Trophoblast cell (in vitro differentiated cells and primary cell): ENCODE measurements around the gene MORN4.

Source experiments
- DNase-seq, 2 donors: peaks; one replicate each; pipeline ENCODE4 v3.0.0-alpha.2; 2016
- H2AFZ ChIP-seq: 2 replicates; pipeline ENCODE4 v1.6.1; 2013; ENCODE audit warnings: low read length, moderate library complexity, mild to moderate bottlenecking; ENCODE audit not compliant: insufficient read depth, poor library complexity
- H2AK5ac ChIP-seq: 2 replicates; pipeline ENCODE4 v1.6.1; 2013; ENCODE audit warnings: mild to moderate bottlenecking, low read length
- H2BK120ac ChIP-seq: 2 replicates; pipeline ENCODE4 v1.6.1; 2013; ENCODE audit warnings: low read length, mild to moderate bottlenecking, moderate library complexity; ENCODE audit not compliant: insufficient read depth, poor library complexity
- H2BK12ac ChIP-seq: 2 replicates; pipeline ENCODE4 v1.6.1; 2013; ENCODE audit warnings: mild to moderate bottlenecking, low read length, moderate library complexity
- H2BK5ac ChIP-seq: 2 replicates; pipeline ENCODE4 v1.6.1; 2013; ENCODE audit warnings: low read length, low read depth, moderate library complexity, mild to moderate bottlenecking; ENCODE audit not compliant: poor library complexity
- H3K14ac ChIP-seq: 2 replicates; pipeline ENCODE4 v1.6.1; 2013; ENCODE audit warnings: mild to moderate bottlenecking, low read length
- H3K18ac ChIP-seq: 2 replicates; pipeline ENCODE4 v1.6.1; 2013; ENCODE audit warnings: mild to moderate bottlenecking, low read length
- H3K23ac ChIP-seq: 2 replicates; pipeline ENCODE4 v1.6.1; 2013; ENCODE audit warnings: low read length
- H3K27ac ChIP-seq: 2 replicates; pipeline ENCODE4 v1.5.1; 2013; ENCODE audit warnings: low read depth, mild to moderate bottlenecking, inconsistent platforms, low read length, moderate library complexity
- H3K27me3 ChIP-seq: 2 replicates; pipeline ENCODE4 v1.6.1; 2013; ENCODE audit warnings: inconsistent platforms, mild to moderate bottlenecking, low read length, moderate library complexity; ENCODE audit not compliant: insufficient read depth
- H3K36me3 ChIP-seq, 2 experiments: 1 replicate in 1 of 2; 2 replicates in 1 of 2; pipeline ENCODE4 v1.6.1; 2013; ENCODE audit warnings: low read length in 2 of 2, mild to moderate bottlenecking in 2 of 2, moderate library complexity in 1 of 2; ENCODE audit not compliant: insufficient read depth in 2 of 2, control insufficient read depth in 1 of 2
- H3K4ac ChIP-seq: 2 replicates; pipeline ENCODE4 v1.6.1; 2013; ENCODE audit warnings: low read depth, mild to moderate bottlenecking, low read length, moderate library complexity
- H3K4me1 ChIP-seq, 2 experiments: 1 replicate in 1 of 2; 2 replicates in 1 of 2; pipeline ENCODE4 v1.6.1; 2013; ENCODE audit warnings: low read length in 2 of 2, mild to moderate bottlenecking in 2 of 2, moderate library complexity in 1 of 2; ENCODE audit not compliant: insufficient read depth in 2 of 2, control insufficient read depth in 1 of 2
- H3K4me2 ChIP-seq: 2 replicates; pipeline ENCODE4 v1.6.1; 2013; ENCODE audit warnings: inconsistent platforms, mild to moderate bottlenecking, low read length, moderate library complexity
- H3K4me3 ChIP-seq: 2 replicates; pipeline ENCODE4 v1.5.1; 2013; ENCODE audit warnings: mild to moderate bottlenecking, low read depth, low read length, inconsistent platforms
- H3K79me1 ChIP-seq: one replicate; pipeline ENCODE4 v1.6.1; 2013; ENCODE audit warnings: low read length
- H3K79me2 ChIP-seq: 2 replicates; pipeline ENCODE4 v1.6.1; 2013; ENCODE audit warnings: low read length, mild to moderate bottlenecking; ENCODE audit not compliant: control insufficient read depth, insufficient read depth, poor library complexity
- H3K9ac ChIP-seq: 2 replicates; pipeline ENCODE4 v1.6.1; 2013; ENCODE audit warnings: mild to moderate bottlenecking, low read length
- H3K9me3 ChIP-seq: 2 replicates; pipeline ENCODE4 v1.6.1; 2013; ENCODE audit warnings: low read depth, mild to moderate bottlenecking, control low read depth, inconsistent platforms, low read length; ENCODE audit not compliant: insufficient read depth
- H4K12ac ChIP-seq: 2 replicates; pipeline ENCODE4 v1.6.1; 2013; ENCODE audit warnings: low read depth, mild to moderate bottlenecking, low read length, moderate library complexity
- H4K8ac ChIP-seq: 2 replicates; pipeline ENCODE4 v1.6.1; 2013; ENCODE audit warnings: low read depth, mild to moderate bottlenecking, low read length, moderate library complexity
- H4K91ac ChIP-seq: one replicate; pipeline ENCODE4 v1.6.1; 2013; ENCODE audit warnings: low read depth, mild to moderate bottlenecking, low read length, moderate library complexity
- WGBS: extraction: QIAGEN DNeasy Blood & Tissue Kit; methylation state at CpG from one replicate; pipeline ENCODE4 v1.1.7; 2013; ENCODE audit warnings: missing lambda C conversion rate; ENCODE audit not compliant: insufficient read length, insufficient coverage; ENCODE audit errors: extremely low coverage; 5-methylcytosine and 5-hydroxymethylcytosine counted together

Gene MORN4

DNA sequence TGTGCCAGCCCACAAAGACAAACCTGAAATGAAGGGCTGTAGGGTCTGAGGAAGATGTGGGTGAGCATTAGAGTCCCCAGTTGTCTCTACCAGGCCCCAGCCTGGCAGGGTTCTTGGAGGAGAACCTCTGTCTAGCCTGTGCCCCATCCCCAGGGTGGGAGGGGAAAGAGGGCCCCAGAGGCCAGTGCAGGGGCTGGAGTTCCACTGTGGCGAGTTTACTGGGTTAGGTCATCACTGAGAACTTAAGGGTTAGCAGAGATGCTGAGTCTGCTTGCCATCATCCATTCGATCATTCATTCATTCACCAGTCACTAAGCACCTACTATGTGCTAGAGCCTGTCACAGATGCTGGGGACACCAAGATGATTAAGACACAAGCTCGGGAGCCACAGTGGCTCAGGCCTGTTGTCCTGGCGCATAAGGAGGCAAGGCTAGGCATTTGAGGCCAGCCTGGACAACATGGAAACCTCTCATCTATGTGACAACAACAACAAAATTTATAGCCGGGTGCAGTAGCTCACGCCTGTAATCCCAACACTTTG lies 58.1 kb downstream of the MORN4 start:
- peak overlapping the region; percentile 78 for H2BK120ac ChIP-seq
- peak overlapping the region; percentile 14 for H4K8ac ChIP-seq
- no peaks in the 10 kb centered on the region for H3K9me3 ChIP-seq
- H3K23ac ChIP-seq = no peak overlapping the region
- peak overlapping the region; percentile 85 for H2AK5ac ChIP-seq
- H3K4me2 ChIP-seq = no peak overlapping the region
- WGBS = no CpG with 5 or more reads among the region's 6 CpGs
- DNase-seq = no peak
- peaks cover 13% of the 10 kb centered on the region for H3K79me2 ChIP-seq
- peak overlapping the region; percentile 21 for H2BK12ac ChIP-seq
- H4K91ac ChIP-seq = peak overlapping the region; percentile 50
- peaks cover 41% of the 10 kb centered on the region for H3K79me1 ChIP-seq
- peaks cover 4 to 5% of the 10 kb centered on the region in 2 experiments for H3K36me3 ChIP-seq
- H3K18ac ChIP-seq = peak overlapping the region; percentile 49
- H2AFZ ChIP-seq = no peak overlapping the region
- H3K9ac ChIP-seq = no peak overlapping the region
- H2BK5ac ChIP-seq = peak overlapping the region; percentile 55
- H4K12ac ChIP-seq = no peak overlapping the region
- peak overlapping the region; percentile 70 for H3K4ac ChIP-seq
- peaks cover 42 to 46% of the 10 kb centered on the region in 2 experiments for H3K4me1 ChIP-seq
- peak overlapping the region; percentile 34 for H3K14ac ChIP-seq
- H3K27me3 ChIP-seq = no peaks in the 10 kb centered on the region
- H3K4me3 ChIP-seq = no peak overlapping the region
- H3K27ac ChIP-seq = peak overlapping the region; percentile 68

- no CpG with 5 or more reads among the region's 4 CpGs for WGBS
- peak overlapping the region; percentile 59 for H2AK5ac ChIP-seq
Measured at GRCh38 chr10:97574374-97575126, 58.8 kb downstream of the MORN4 start.

DNA sequence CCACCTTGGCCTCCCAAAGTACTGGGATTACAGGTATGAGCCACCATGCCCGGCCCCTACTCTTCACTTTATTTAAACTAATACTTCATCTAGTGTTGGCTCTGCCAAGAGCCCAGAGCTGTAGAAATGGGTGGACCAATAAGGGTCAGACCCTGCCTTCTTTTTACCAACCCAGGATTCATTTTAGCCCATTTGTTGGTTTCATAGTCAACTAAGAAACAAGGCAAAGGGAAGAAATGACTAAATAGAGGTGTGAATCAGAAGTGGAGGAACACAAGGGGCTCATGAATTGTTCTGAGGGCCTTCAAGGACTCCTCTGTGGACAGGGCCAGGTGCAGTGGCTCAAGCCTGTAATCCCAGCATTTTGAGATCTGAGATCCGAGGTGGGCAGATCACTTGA lies 59.6 kb downstream of the MORN4 start:
- Histone ChIP-seq H2BK120ac (no peak overlapping the region), H3K79me2 (peaks cover 13% of the 10 kb centered on the region), H3K36me3 (peaks cover 7 to 11% of the 10 kb centered on the region in 2 experiments), H4K8ac (no peak overlapping the region), H3K4me2 (no peak overlapping the region), H3K23ac (no peak overlapping the region), H3K27ac (no peak overlapping the region), H2AFZ (no peak overlapping the region), H4K91ac (no peak overlapping the region), H3K18ac (no peak overlapping the region), H3K79me1 (peaks cover 42% of the 10 kb centered on the region), H2BK12ac (peak overlapping the region; percentile 44), H4K12ac (no peak overlapping the region), H3K4me1 (peaks cover 45 to 49% of the 10 kb centered on the region in 2 experiments), H3K27me3 (no peaks in the 10 kb centered on the region), H3K4me3 (no peak overlapping the region), H3K9me3 (no peaks in the 10 kb centered on the region), H3K4ac (no peak overlapping the region), H3K9ac (no peak overlapping the region), H2AK5ac (no peak overlapping the region), H2BK5ac (no peak overlapping the region), H3K14ac (no peak overlapping the region)
- WGBS = no CpG with 5 or more reads among the region's 2 CpGs
- DNase-seq = no peak

More at GRCh38 chr10:97574374-97575126, 58.8 kb downstream of the MORN4 start:
- peak overlapping the region; percentile 63 for H2BK5ac ChIP-seq
- no peak overlapping the region for H3K4me3 ChIP-seq
- peaks cover 5 to 8% of the 10 kb centered on the region in 2 experiments for H3K36me3 ChIP-seq
- peak overlapping the region; percentile 87 for H4K91ac ChIP-seq
- H2BK120ac ChIP-seq = peak overlapping the region; percentile 78
- H3K9ac ChIP-seq = no peak overlapping the region
- H3K9me3 ChIP-seq = no peaks in the 10 kb centered on the region
- H3K79me2 ChIP-seq = peaks cover 13% of the 10 kb centered on the region
- no peaks in the 10 kb centered on the region for H3K27me3 ChIP-seq
- H3K4me2 ChIP-seq = peak overlapping the region; percentile 8
- DNase-seq = peak; percentile 88 to 92
- no peak overlapping the region for H4K12ac ChIP-seq
- no peak overlapping the region for H3K4ac ChIP-seq
- peak overlapping the region; percentile 67 for H4K8ac ChIP-seq
- H2AFZ ChIP-seq = no peak overlapping the region
- H3K23ac ChIP-seq = no peak overlapping the region
- H3K4me1 ChIP-seq = peaks cover 45 to 49% of the 10 kb centered on the region in 2 experiments
- H3K27ac ChIP-seq = peak overlapping the region; percentile 73
- H3K79me1 ChIP-seq = peaks cover 42% of the 10 kb centered on the region
- peak overlapping the region; percentile 42 for H3K14ac ChIP-seq
- H3K18ac ChIP-seq = no peak overlapping the region
- H2BK12ac ChIP-seq = peak overlapping the region; percentile 37

DNA sequence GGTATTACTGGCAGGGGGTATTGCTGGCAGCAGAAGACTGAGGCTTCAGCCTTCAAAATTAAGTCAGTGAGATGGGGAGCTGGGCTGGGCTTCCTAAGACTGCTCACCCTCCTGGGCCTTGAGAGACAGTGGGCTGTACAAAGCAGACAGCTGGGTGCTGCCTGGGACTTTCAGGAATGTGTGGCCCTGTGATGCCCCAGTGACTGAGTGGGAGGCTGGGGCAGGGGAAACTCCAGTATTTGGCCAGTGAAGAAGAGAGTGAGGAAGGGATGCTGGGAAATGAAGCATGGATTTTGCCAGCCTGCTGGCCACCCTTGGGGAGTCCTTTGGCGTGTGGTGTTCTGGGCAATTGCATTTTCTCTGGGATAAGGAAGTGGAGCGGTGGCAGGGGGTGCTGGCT lies 60.3 kb downstream of the MORN4 start:
- H2BK120ac ChIP-seq = peak overlapping the region; percentile 92

More for the DNA sequence above, 60.3 kb downstream of the MORN4 start:
- H3K4me3 ChIP-seq = no peak overlapping the region
- H3K4ac ChIP-seq = peak overlapping the region; percentile 35
- H3K36me3 ChIP-seq = peaks cover 8 to 11% of the 10 kb centered on the region in 2 experiments
- peaks cover 13% of the 10 kb centered on the region for H3K79me2 ChIP-seq
- H4K8ac ChIP-seq = peak overlapping the region; percentile 55
- no peak overlapping the region for H4K12ac ChIP-seq
- no peak overlapping the region for H3K23ac ChIP-seq
- WGBS = no CpG with 5 or more reads among the region's 2 CpGs
- no peak overlapping the region for H2AFZ ChIP-seq
- H3K4me1 ChIP-seq = peaks cover 45 to 49% of the 10 kb centered on the region in 2 experiments
- peak overlapping the region; percentile 97 for H3K27ac ChIP-seq
- H2AK5ac ChIP-seq = peak overlapping the region; percentile 84
- peak in 1 of 2 donors; percentile 18 for DNase-seq
- H3K4me2 ChIP-seq = no peak overlapping the region
- H3K9ac ChIP-seq = no peak overlapping the region
- H3K27me3 ChIP-seq = no peaks in the 10 kb centered on the region
- H2BK5ac ChIP-seq = peak overlapping the region; percentile 70
- peak overlapping the region; percentile 91 for H4K91ac ChIP-seq
- H2BK12ac ChIP-seq = peak overlapping the region; percentile 62
- H3K18ac ChIP-seq = peak overlapping the region; percentile 73
- H3K79me1 ChIP-seq = peaks cover 42% of the 10 kb centered on the region
- H3K14ac ChIP-seq = peak overlapping the region; percentile 71
- no peaks in the 10 kb centered on the region for H3K9me3 ChIP-seq
